ENCODE data around the gene ATRNL1. TPM values are rescaled to one million over a fixed set of nuclear protein-coding genes. Genes with fewer than 3 reads are reported as not detected.
"Not testable (repeated sequence)": the region's sequence is repeated elsewhere in the genome, so short reads cannot be mapped to it uniquely, and the experiment has no call there.

ATRNL1 gene
- total RNA-seq, 1 experiment from 2014 or later = not detected

DNA sequence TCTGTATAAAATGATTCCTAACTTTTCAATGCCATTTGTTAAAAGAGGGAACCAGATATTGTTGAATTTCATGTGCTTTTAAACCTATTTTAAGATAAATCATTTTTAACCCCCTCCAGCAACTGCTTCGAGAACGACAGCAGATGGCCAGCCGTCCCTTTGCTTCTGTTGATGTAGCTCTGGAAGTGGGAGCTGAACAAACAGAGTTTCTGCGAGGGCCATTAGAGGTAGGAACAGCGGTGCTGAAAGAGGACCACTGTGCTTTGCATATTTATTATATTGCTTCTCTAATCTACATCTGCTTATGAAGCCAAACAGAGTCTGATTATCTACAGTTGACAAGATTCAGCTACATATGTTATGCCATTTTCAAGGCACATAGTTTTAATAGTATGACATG, 634.0 kb downstream of the ATRNL1 start:
- H3K4me3 Mint-ChIP-seq (ENCODE audit: unreplicated experiment) = no peak overlapping the region
- no peaks in the 10 kb centered on the region for H3K4me1 Mint-ChIP-seq (ENCODE audit: insufficient read depth, unreplicated experiment)
- BruUV-seq (replicated peaks) = no TSS peak
- no peaks in the 10 kb centered on the region for H3K27me3 Mint-ChIP-seq (ENCODE audit: insufficient read depth, unreplicated experiment)
- no peaks in the 10 kb centered on the region for H3K9me3 Mint-ChIP-seq (ENCODE audit: unreplicated experiment)
- CTCF ChIA-PET = interaction anchor here (0.7 to 1.3 kb wide), 3 partner anchors 20 to 589 kb away, joined by 3 to 5 read pairs (median 3); no protein-coding TSS in a partner anchor
- no peak for DNase-seq (ENCODE audit: unreplicated experiment)
- no peaks in the 10 kb centered on the region for H3K36me3 Mint-ChIP-seq (ENCODE audit: insufficient read depth, unreplicated experiment)
- TF ChIP-seq, protein P1, sequence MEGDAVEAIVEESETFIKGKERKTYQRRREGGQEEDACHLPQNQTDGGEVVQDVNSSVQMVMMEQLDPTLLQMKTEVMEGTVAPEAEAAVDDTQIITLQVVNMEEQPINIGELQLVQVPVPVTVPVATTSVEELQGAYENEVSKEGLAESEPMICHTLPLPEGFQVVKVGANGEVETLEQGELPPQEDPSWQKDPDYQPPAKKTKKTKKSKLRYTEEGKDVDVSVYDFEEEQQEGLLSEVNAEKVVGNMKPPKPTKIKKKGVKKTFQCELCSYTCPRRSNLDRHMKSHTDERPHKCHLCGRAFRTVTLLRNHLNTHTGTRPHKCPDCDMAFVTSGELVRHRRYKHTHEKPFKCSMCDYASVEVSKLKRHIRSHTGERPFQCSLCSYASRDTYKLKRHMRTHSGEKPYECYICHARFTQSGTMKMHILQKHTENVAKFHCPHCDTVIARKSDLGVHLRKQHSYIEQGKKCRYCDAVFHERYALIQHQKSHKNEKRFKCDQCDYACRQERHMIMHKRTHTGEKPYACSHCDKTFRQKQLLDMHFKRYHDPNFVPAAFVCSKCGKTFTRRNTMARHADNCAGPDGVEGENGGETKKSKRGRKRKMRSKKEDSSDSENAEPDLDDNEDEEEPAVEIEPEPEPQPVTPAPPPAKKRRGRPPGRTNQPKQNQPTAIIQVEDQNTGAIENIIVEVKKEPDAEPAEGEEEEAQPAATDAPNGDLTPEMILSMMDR (IDR thresholded peaks at IDR 0.05; ENCODE audit: unreplicated experiment) = no peak
- intact Hi-C loops (cut with micrococcal nuclease) = no loop called here
- H3K27ac Mint-ChIP-seq (ENCODE audit: low read depth, unreplicated experiment) = no peak overlapping the region
- POLR2A ChIA-PET = no interaction called here

DNA sequence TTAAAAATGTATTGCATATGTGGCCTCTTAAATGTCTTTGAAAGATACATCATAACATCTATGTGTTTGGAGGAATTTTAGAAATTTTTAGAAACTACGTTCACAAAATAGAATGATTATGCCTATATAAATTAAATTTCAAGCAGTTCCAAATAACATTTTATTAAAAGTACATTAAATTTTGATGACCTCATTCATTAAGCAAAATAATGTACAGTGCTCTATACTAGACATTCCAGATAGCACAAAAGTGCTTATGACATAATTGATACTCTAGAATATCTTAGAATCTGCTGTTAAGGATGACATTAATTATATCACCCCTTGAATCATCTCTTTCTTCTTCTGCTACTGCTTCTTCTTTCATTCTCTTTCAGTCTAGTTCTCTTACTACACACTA, 650.9 kb downstream of the ATRNL1 start:
- DNase-seq (ENCODE audit: unreplicated experiment) = no peak
- Mint-ChIP-seq H3K4me3 (ENCODE audit: unreplicated experiment) (no peak overlapping the region), H3K27ac (ENCODE audit: low read depth, unreplicated experiment) (no peak overlapping the region), H3K4me1 (ENCODE audit: insufficient read depth, unreplicated experiment) (no peaks in the 10 kb centered on the region), H3K27me3 (ENCODE audit: insufficient read depth, unreplicated experiment) (no peaks in the 10 kb centered on the region), H3K9me3 (ENCODE audit: unreplicated experiment) (no peaks in the 10 kb centered on the region), H3K36me3 (ENCODE audit: insufficient read depth, unreplicated experiment) (no peaks in the 10 kb centered on the region)
- ChIA-PET CTCF (interaction anchor here (0.6 kb wide), 1 partner anchor 333 kb away, joined by 3 read pairs; no protein-coding TSS in a partner anchor), POLR2A (no interaction called here)
- no TSS peak for BruUV-seq (replicated peaks)
- intact Hi-C loops (cut with micrococcal nuclease) = no loop called here
- TF ChIP-seq, protein P1 (IDR thresholded peaks at IDR 0.05; ENCODE audit: unreplicated experiment) = no peak

DNA sequence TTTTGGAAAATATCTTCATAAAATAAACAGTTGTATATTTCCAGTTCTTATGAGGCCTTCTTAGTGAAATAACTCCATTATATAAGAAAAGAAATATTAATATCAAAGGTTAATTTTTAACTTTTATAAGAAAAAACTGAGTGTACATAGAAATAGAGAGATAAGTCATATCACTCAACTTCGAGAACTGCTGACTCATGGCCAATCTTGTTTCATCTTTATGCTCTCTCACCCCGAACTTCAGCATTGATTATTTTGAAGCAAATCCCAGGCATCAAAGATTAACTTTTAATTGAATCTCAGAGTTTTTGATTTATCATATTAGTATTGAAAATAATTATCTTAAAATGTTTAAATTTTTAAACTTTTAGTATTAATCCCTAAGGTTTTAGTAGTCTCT, 652.8 kb downstream of the ATRNL1 start:
- H3K4me3 Mint-ChIP-seq (ENCODE audit: unreplicated experiment) = no peak overlapping the region
- no peaks in the 10 kb centered on the region for H3K36me3 Mint-ChIP-seq (ENCODE audit: insufficient read depth, unreplicated experiment)
- TF ChIP-seq, protein P1 (IDR thresholded peaks at IDR 0.05; ENCODE audit: unreplicated experiment) = no peak
- no peaks in the 10 kb centered on the region for H3K4me1 Mint-ChIP-seq (ENCODE audit: insufficient read depth, unreplicated experiment)
- DNase-seq (ENCODE audit: unreplicated experiment) = no peak
- no peak overlapping the region for H3K27ac Mint-ChIP-seq (ENCODE audit: low read depth, unreplicated experiment)
- BruUV-seq (replicated peaks) = no TSS peak
- no peaks in the 10 kb centered on the region for H3K9me3 Mint-ChIP-seq (ENCODE audit: unreplicated experiment)
- H3K27me3 Mint-ChIP-seq (ENCODE audit: insufficient read depth, unreplicated experiment) = no peaks in the 10 kb centered on the region
- ChIA-PET POLR2A (no interaction called here), CTCF (no interaction called here)
- intact Hi-C loops (cut with micrococcal nuclease) = no loop called here

DNA sequence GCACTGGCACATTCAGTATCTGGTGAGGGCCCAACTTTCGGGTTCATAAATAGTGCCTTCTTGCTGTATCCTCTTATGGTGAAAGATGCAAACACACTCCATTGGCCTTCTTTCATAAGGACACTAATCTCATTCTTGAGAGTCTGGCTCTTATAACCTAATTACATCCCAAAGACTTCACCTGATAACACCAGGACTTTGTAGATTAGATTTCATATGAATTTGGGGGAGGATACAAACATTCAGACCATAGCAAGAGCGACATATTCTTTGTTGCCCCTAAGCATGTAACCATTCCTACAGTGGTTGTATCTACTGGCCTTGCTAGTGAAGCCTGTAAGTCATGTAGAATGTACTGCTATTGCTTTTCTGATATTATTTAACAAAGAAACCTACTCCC, 654.6 kb downstream of the ATRNL1 start:
- Mint-ChIP-seq H3K27ac (ENCODE audit: low read depth, unreplicated experiment) (no peak overlapping the region), H3K27me3 (ENCODE audit: insufficient read depth, unreplicated experiment) (no peaks in the 10 kb centered on the region), H3K4me3 (ENCODE audit: unreplicated experiment) (no peak overlapping the region), H3K9me3 (ENCODE audit: unreplicated experiment) (no peaks in the 10 kb centered on the region), H3K4me1 (ENCODE audit: insufficient read depth, unreplicated experiment) (no peaks in the 10 kb centered on the region), H3K36me3 (ENCODE audit: insufficient read depth, unreplicated experiment) (no peaks in the 10 kb centered on the region)
- BruUV-seq (replicated peaks) = no TSS peak
- DNase-seq (ENCODE audit: unreplicated experiment) = no peak
- POLR2A ChIA-PET = no interaction called here
- CTCF ChIA-PET = no interaction called here
- intact Hi-C loops (cut with micrococcal nuclease) = no loop called here
- TF ChIP-seq, protein P1 (IDR thresholded peaks at IDR 0.05; ENCODE audit: unreplicated experiment) = no peak

DNA sequence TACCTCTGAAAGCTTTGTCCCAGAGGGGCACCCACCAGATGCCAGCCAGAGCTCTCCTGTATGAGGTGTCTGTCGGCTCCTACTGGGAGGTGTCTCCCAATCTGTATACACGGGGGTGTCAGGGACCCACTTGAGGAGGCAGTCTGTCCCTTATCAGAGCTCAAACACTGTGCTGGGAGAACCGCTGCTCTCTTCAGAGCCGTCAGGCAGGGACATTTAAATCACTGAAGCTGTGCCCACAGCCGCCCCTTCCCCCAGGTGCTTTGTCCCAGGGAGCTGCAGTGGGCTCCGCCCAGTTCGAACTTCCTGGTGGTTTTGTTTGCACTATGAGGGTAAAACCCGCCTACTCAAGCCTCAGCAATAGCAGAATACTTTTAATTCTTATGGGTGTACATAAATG, 665.3 kb downstream of the ATRNL1 start:
- POLR2A ChIA-PET; H3K9me3 Mint-ChIP-seq (ENCODE audit: unreplicated experiment); BruUV-seq (replicated peaks); H3K27me3 Mint-ChIP-seq (ENCODE audit: insufficient read depth, unreplicated experiment); H3K4me3 Mint-ChIP-seq (ENCODE audit: unreplicated experiment); intact Hi-C loops (cut with micrococcal nuclease); H3K36me3 Mint-ChIP-seq (ENCODE audit: insufficient read depth, unreplicated experiment); H3K27ac Mint-ChIP-seq (ENCODE audit: low read depth, unreplicated experiment); H3K4me1 Mint-ChIP-seq (ENCODE audit: insufficient read depth, unreplicated experiment); DNase-seq (ENCODE audit: unreplicated experiment): not testable (repeated sequence)
- CTCF ChIA-PET = interaction anchor here (0.9 to 1.1 kb wide), 2 partner anchors 16 to 52 kb away, joined by 3 to 4 read pairs; no protein-coding TSS in a partner anchor
